Measurements from ENCODE around the gene RIPOR2.
"Not testable (repeated sequence)": the region's sequence is repeated elsewhere in the genome, so short reads cannot be mapped to it uniquely, and the experiment has no call there.

Gene RIPOR2

GRCh38 chr6:24902782-24903181, 33.0 kb downstream of the RIPOR2 start:
- peak; percentile 68 for DNase-seq

GRCh38 chr6:24901698-24902328, 33.9 kb downstream of the RIPOR2 start:
- no peak for DNase-seq

- no peak for DNase-seq
Observed at GRCh38 chr6:24900917-24901697, 34.7 kb downstream of the RIPOR2 start.

- no peak for DNase-seq
Observed at GRCh38 chr6:24899997-24900325, 35.8 kb downstream of the RIPOR2 start.

- DNase-seq, result no peak
Observed at GRCh38 chr6:24899136-24899996, 36.4 kb downstream of the RIPOR2 start.

- no peak for DNase-seq
Observed at GRCh38 chr6:24898676-24899075, 37.1 kb downstream of the RIPOR2 start.

- DNase-seq, result no peak
Observed at GRCh38 chr6:24897186-24897585, 38.6 kb downstream of the RIPOR2 start.

- DNase-seq, result no peak
Observed at GRCh38 chr6:24893342-24893850, 42.4 kb downstream of the RIPOR2 start.

GRCh38 chr6:24891004-24891403, 44.8 kb downstream of the RIPOR2 start:
- peak; percentile 35 for DNase-seq

GRCh38 chr6:24890471-24890870, 45.3 kb downstream of the RIPOR2 start:
- no peak for DNase-seq

GRCh38 chr6:24888715-24889370, 46.9 kb downstream of the RIPOR2 start:
- DNase-seq, result no peak

- no peak for DNase-seq
Observed at GRCh38 chr6:24887545-24888140, 48.1 kb downstream of the RIPOR2 start.

- DNase-seq, result peak; percentile 75
Observed at GRCh38 chr6:24883618-24884017, 52.1 kb downstream of the RIPOR2 start.

- no peak for DNase-seq
Observed at GRCh38 chr6:24882835-24883555, 52.8 kb downstream of the RIPOR2 start.

GRCh38 chr6:24882295-24882694, 53.5 kb downstream of the RIPOR2 start:
- no peak for DNase-seq

GRCh38 chr6:24881376-24881775, 54.4 kb downstream of the RIPOR2 start:
- DNase-seq, result no peak

GRCh38 chr6:24880451-24880850, 55.3 kb downstream of the RIPOR2 start:
- DNase-seq, result no peak

- DNase-seq, result no peak
Observed at GRCh38 chr6:24879351-24879750, 56.4 kb downstream of the RIPOR2 start.

- DNase-seq, result not testable (repeated sequence)
Observed at GRCh38 chr6:24877747-24878146, 58.0 kb downstream of the RIPOR2 start.

GRCh38 chr6:24876499-24877465, 59.0 kb downstream of the RIPOR2 start:
- DNase-seq, result no peak
